GM18519 (cell line): Measurements from ENCODE around the gene NEUROG1.
"Not testable (repeated sequence)": the region's sequence is repeated elsewhere in the genome, so short reads cannot be mapped to it uniquely, and the experiment has no call there.

Source experiments
- ATAC-seq: cut with Tn5 transposase; IDR thresholded peaks from one replicate; pipeline ENCODE4 v1.9.1; 2021; ENCODE audit warnings: mild to moderate bottlenecking, moderate library complexity; ENCODE audit not compliant: unreplicated experiment, low FRiP score

The NEUROG1 gene

GRCh38 chr5:135539430-135540005, 3.8 kb upstream of the NEUROG1 start:
- no peak for ATAC-seq

DNA sequence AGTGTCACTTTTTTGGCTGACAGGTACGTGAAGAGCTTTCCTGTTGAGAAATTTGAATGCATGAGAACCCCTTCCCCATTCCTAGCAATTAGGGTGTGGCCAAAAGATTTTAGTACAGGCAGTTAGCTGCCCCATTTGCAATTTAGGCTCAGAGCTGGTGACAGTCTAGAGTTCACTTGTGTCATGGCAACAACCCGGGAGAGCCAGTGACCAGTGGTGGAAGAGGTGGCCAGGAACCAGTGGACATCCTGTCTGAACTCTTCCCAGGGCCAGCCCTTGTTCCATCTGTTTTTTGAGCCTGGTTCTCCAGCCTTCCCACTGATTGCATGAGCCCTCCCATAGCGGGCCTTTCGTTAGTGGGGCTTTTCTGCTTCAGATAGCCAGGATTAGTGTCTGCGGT, 2.5 kb upstream of the NEUROG1 start:
- ATAC-seq, result no peak

GRCh38 chr5:135537745-135538144, 2.0 kb upstream of the NEUROG1 start:
- no peak for ATAC-seq

GRCh38 chr5:135537271-135537670, 1.5 kb upstream of the NEUROG1 start:
- no peak for ATAC-seq

DNA sequence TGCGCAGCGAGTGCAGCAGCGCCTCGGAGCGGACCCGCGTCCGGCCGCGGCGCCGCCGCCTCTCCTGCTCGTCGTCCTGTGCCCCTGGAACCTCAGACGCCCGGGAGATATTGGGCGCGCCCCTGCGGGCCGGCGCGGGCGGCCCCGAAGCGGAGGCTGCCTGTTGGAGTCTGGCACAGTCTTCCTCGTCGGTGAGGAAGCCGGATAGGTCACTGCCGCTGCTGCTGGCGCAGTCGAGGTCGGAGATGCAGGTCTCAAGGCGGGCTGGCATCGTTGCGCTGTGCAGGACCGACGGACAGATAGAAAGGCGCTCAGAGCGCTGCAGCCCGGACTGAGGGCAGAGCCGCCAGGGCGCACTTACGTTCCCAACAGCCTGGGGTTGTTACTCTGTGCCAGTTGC, 344 bp downstream of the NEUROG1 start:
- ATAC-seq, result no peak

GRCh38 chr5:135534609-135535419, 950 bp downstream of the NEUROG1 start:
- ATAC-seq, result no peak

- ATAC-seq, result no peak
These were observed 2.0 kb downstream of the NEUROG1 start for GRCh38 chr5:135533794-135534193.

- ATAC-seq, result no peak
These were observed 2.4 kb downstream of the NEUROG1 start for GRCh38 chr5:135533334-135533733.

- not testable (repeated sequence) for ATAC-seq
These were observed 6.2 kb downstream of the NEUROG1 start for GRCh38 chr5:135529576-135529975.

DNA sequence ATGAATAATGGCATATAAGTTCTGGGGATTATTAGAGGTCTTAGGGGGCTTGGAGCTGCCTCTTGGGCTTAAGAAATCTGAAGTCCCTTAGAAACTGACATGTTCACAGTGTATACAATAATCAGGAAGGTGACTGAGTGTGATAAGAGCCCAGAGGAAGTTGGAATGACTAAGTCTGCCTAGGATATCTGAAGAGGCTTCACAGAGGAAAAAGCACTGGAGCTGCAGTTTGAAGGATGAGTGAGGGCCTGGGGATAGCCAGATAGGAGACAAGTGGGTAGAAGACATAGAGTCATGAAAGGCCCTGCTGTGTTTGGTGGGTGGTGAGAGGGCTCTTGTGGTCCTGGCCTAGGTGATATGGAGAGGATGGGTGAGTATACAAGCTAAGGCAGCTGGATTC, 8.8 kb downstream of the NEUROG1 start:
- ATAC-seq, result no peak

GRCh38 chr5:135521964-135522363, 13.8 kb downstream of the NEUROG1 start:
- ATAC-seq, result no peak

- no peak for ATAC-seq
These were observed 18.1 kb downstream of the NEUROG1 start for GRCh38 chr5:135517631-135518030.

GRCh38 chr5:135514116-135514515, 21.6 kb downstream of the NEUROG1 start:
- ATAC-seq, result no peak

- ATAC-seq, result no peak
These were observed 23.8 kb downstream of the NEUROG1 start for GRCh38 chr5:135511761-135512575.

- ATAC-seq, result no peak
These were observed 25.8 kb downstream of the NEUROG1 start for GRCh38 chr5:135509995-135510394.

GRCh38 chr5:135508496-135509005, 27.2 kb downstream of the NEUROG1 start:
- ATAC-seq, result no peak

DNA sequence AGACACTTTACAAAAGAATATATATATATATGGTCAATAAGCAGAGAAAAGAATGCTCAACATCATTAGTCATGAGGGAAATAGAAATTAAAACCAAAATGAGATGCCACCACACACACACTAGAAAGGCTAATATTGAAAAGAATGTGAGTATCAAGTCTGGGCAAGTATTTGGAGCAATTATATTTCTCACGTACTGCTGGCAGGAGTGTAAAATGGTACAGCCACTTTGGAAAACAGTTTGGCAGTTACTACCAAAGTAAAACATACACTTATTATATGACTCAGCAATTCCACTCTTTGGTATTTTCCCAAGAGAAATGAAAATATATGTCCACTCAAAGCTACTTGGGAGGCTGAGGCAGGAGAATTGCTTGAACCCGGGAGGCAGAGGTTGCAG, 29.8 kb downstream of the NEUROG1 start:
- ATAC-seq, result no peak

GRCh38 chr5:135504376-135504775, 31.4 kb downstream of the NEUROG1 start:
- no peak for ATAC-seq

DNA sequence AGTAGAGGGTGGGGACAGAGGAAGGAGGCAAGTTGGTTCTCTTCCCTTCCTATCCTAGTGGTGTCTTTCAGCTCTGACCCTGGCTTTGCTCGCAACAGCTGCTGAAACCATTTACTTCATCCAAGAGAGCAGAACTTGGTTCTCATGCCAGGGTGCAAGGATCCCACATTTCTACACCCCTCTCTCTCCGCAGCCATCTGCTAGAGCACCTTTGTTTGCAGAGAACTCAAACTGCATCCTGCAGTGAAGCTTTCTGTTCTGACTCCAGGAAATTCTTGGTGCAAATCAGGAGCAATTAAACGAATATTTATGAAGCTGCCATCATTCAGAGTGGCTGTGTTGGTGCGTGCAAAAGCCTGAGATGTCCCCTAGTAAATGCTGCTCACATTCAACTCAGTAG, 31.9 kb downstream of the NEUROG1 start:
- no peak for ATAC-seq

GRCh38 chr5:135502836-135503520, 32.8 kb downstream of the NEUROG1 start:
- no peak for ATAC-seq

- no peak for ATAC-seq
These were observed 33.8 kb downstream of the NEUROG1 start for GRCh38 chr5:135501965-135502364.
